HCT116 (cell line): Measurements from ENCODE around the gene PIAS2. TPM values are rescaled to one million over a fixed set of nuclear protein-coding genes. Genes with fewer than 3 reads are reported as not detected.

ENCODE experiments used
- ATAC-seq: fragments of 200-7000 bp; cut with Tn5 transposase; 2 replicates; pipeline ENCODE4 v1.9.1; 2020; ENCODE audit warnings: mild to moderate bottlenecking, moderate library complexity
- BruUV-seq: library from RNA; stranded (reverse); fragments of 400-500 nt; replicated peaks from 2 replicates; lab custom pipeline; 2021; lab: Mats Ljungman, UMichigan
- CTCF ChIA-PET: fragments of 300-600 bp; sonication (Branson Sonifier 250); formaldehyde crosslinking; loops from one replicate; lab custom pipeline; 2021; ENCODE audit warnings: antibody characterized with exemption; lab: Charles Lee
- POLR2A ChIA-PET: fragments of 300-600, 350-600 bp; sonication (Branson Sonifier 250); formaldehyde crosslinking; loops from one replicate; lab custom pipeline; 2021; ENCODE audit warnings: antibody characterized with exemption; lab: Charles Lee
- RAD21 ChIA-PET, 2 experiments: fragments of 300-600 bp; sonication (Branson Sonifier 250); formaldehyde crosslinking; loops; one replicate each; lab custom pipeline; 2023; ENCODE audit warnings: low total read pairs in 2 of 2; ENCODE audit not compliant: uncharacterized antibody in 2 of 2, unreplicated experiment in 2 of 2, low non-redundant PET in 1 of 2; lab: Charles Lee
- DNase-seq: peaks from one replicate; pipeline ENCODE4 v3.0.0-alpha.2; 2010; ENCODE audit warnings: low read depth, low spot score
- H2AFZ ChIP-seq: fragments of 200-600 bp; shearing (Covaris generic), sonication (generic); 2 replicates; pipeline ENCODE4 v1.6.1; 2017; ENCODE audit warnings: low read depth, mixed run types, mixed read lengths, antibody characterized with exemption, low read length; ENCODE audit not compliant: poor library complexity, severe bottlenecking
- H3K27ac ChIP-seq: 2 replicates; pipeline ENCODE4 v1.5.1; 2012; ENCODE audit warnings: low read depth, low read length
- H3K27me3 ChIP-seq: fragments of 200-600 bp; sonication (generic); 2 replicates; pipeline ENCODE4 v1.6.1; 2016; ENCODE audit warnings: mixed run types, low read length, mixed read lengths; ENCODE audit not compliant: insufficient read depth
- H3K36me3 ChIP-seq, 2 experiments: fragments of 200-500 bp in 1 of 2; fragments of 200-600 bp in 1 of 2; sonication (Bioruptor generic) in 1 of 2; sonication (generic) in 1 of 2; 2 replicates each; pipeline versions ENCODE4 v1.5.1 to v1.6.1; 2014 to 2016; ENCODE audit warnings: low read length in 2 of 2, inconsistent platforms in 1 of 2, mixed read lengths in 1 of 2, mixed run types in 1 of 2; ENCODE audit not compliant: insufficient read depth in 2 of 2, control insufficient read depth in 1 of 2
- H3K4me1 ChIP-seq, 2 experiments: fragments of 200-600 bp in 1 of 2; sonication (generic) in 1 of 2; 2 replicates each; pipeline versions ENCODE4 v1.5.1 to v1.6.1; 2012 to 2017; ENCODE audit warnings: low read length in 2 of 2, inconsistent platforms in 1 of 2, mild to moderate bottlenecking in 1 of 2, mixed read lengths in 1 of 2, mixed run types in 1 of 2, moderate library complexity in 1 of 2; ENCODE audit not compliant: insufficient read depth in 2 of 2, control insufficient read depth in 1 of 2
- H3K4me2 ChIP-seq: fragments of 200-600 bp; sonication (generic); 2 replicates; pipeline ENCODE4 v1.6.1; 2017; ENCODE audit warnings: mixed run types, low read length, mixed read lengths
- H3K4me3 ChIP-seq, 2 experiments: fragments of 200-600 bp in 1 of 2; sonication (generic) in 1 of 2; replicated peaks in 1 of 2; 2 replicates each; pipeline ENCODE4 v1.5.1; 2011 to 2016; ENCODE audit warnings: low read length in 2 of 2, control low read depth in 1 of 2, low read depth in 1 of 2, mild to moderate bottlenecking in 1 of 2, mixed read lengths in 1 of 2, mixed run types in 1 of 2
- H3K79me2 ChIP-seq: fragments of 200-600 bp; sonication (generic); 2 replicates; pipeline ENCODE4 v1.6.1; 2017; ENCODE audit warnings: mild to moderate bottlenecking, mixed run types, low read length, moderate library complexity, mixed read lengths; ENCODE audit not compliant: insufficient read depth
- H3K9ac ChIP-seq: fragments of 200-600 bp; sonication (generic); 2 replicates; pipeline ENCODE4 v1.6.1; 2016; ENCODE audit warnings: low read length, mixed read lengths
- H3K9me2 ChIP-seq: fragments of 200-600 bp; sonication (generic), shearing (Covaris generic); 2 replicates; pipeline ENCODE4 v1.6.1; 2017; ENCODE audit warnings: mixed run types, mild to moderate bottlenecking, moderate library complexity; ENCODE audit not compliant: insufficient read depth
- H3K9me3 ChIP-seq, 2 experiments: fragments of 200-500 bp in 1 of 2; fragments of 200-600 bp in 1 of 2; sonication (Bioruptor generic) in 1 of 2; sonication (generic) in 1 of 2; 2 replicates each; pipeline ENCODE4 v1.6.1; 2014 to 2017; ENCODE audit warnings: low read length in 2 of 2, mixed read lengths in 2 of 2, inconsistent platforms in 1 of 2, low read depth in 1 of 2, mild to moderate bottlenecking in 1 of 2, mixed run types in 1 of 2, moderate library complexity in 1 of 2; ENCODE audit not compliant: control insufficient read depth in 1 of 2, insufficient read depth in 1 of 2
- H4K20me1 ChIP-seq: fragments of 200-600 bp; sonication (generic), shearing (Covaris generic); 2 replicates; pipeline ENCODE4 v1.6.1; 2017; ENCODE audit warnings: mixed run types, mild to moderate bottlenecking, moderate library complexity; ENCODE audit not compliant: insufficient read depth
- CBX3 ChIP-seq: IDR thresholded peaks from 2 replicates; pipeline ENCODE4 v1.6.1; 2012; ENCODE audit warnings: low read depth
- CEBPB ChIP-seq: IDR thresholded peaks from 2 replicates; pipeline ENCODE4 v1.6.1; 2012; ENCODE audit warnings: low read depth
- EGR1 ChIP-seq: IDR thresholded peaks from 2 replicates; pipeline ENCODE4 v1.6.1; 2012; ENCODE audit warnings: low read depth
- ELF1 ChIP-seq: IDR thresholded peaks from 2 replicates; pipeline ENCODE4 v1.6.1; 2012; ENCODE audit warnings: low read depth, borderline replicate concordance
- EZH2 ChIP-seq: fragments of 200-600 bp; sonication (generic); IDR thresholded peaks from 2 replicates; pipeline ENCODE4 v1.6.1; 2017; ENCODE audit warnings: antibody characterized with exemption, mixed run types
- FOSL1 ChIP-seq: IDR thresholded peaks from 2 replicates; pipeline ENCODE4 v1.6.1; 2012; ENCODE audit warnings: low read depth
- MAX ChIP-seq: IDR thresholded peaks from 2 replicates; pipeline ENCODE4 v1.6.1; 2012
- POLR2A ChIP-seq: IDR thresholded peaks from 2 replicates; pipeline ENCODE4 v1.7.0; 2011; ENCODE audit warnings: borderline replicate concordance; ENCODE audit not compliant: insufficient read depth, insufficient read length; ENCODE audit errors: extremely low read depth
- POLR2AphosphoS5 ChIP-seq: IDR thresholded peaks from 2 replicates; pipeline ENCODE4 v1.6.1; 2011; ENCODE audit warnings: mild to moderate bottlenecking, low read depth, low read length, moderate library complexity
- RAD21 ChIP-seq: IDR thresholded peaks from 2 replicates; pipeline ENCODE4 v1.6.1; 2012; ENCODE audit warnings: low read depth, mild to moderate bottlenecking
- REST ChIP-seq: IDR thresholded peaks from 2 replicates; pipeline ENCODE4 v1.6.1; 2012; ENCODE audit warnings: low read depth
- SIN3A ChIP-seq: IDR thresholded peaks from 2 replicates; pipeline ENCODE4 v1.6.1; 2012; ENCODE audit warnings: low read depth
- SP1 ChIP-seq: IDR thresholded peaks from 2 replicates; pipeline ENCODE4 v1.6.1; 2012; ENCODE audit warnings: low read depth
- SRF ChIP-seq: IDR thresholded peaks from 2 replicates; pipeline ENCODE4 v1.6.1; 2012; ENCODE audit warnings: low read depth
- YY1 ChIP-seq: IDR thresholded peaks from 2 replicates; pipeline ENCODE4 v1.6.1; 2011; ENCODE audit warnings: low read length, low read depth, moderate library complexity, mild to moderate bottlenecking; ENCODE audit not compliant: insufficient replicate concordance; ENCODE audit errors: extremely low read depth
- ZFX ChIP-seq: fragments of 450-650 bp; IDR thresholded peaks from 2 replicates; pipeline ENCODE4 v1.6.1; 2017
- ZNF274 ChIP-seq: fragments of 200-500 bp; sonication (Bioruptor generic); IDR thresholded peaks from 2 replicates; pipeline ENCODE4 v1.6.1; 2014; ENCODE audit warnings: mild to moderate bottlenecking, low read depth, low read length, inconsistent platforms
- intact Hi-C: fragments of 100-400 bp; cut with micrococcal nuclease; formaldehyde crosslinking; loops from 2 replicates; pipeline ENCODE4 v1.10.0; 2022
- total RNA-seq: library from RNA; stranded (reverse); gene quantifications from one replicate; pipeline ENCODE4 v1.2.1, GENCODE V29; 2021; ENCODE audit not compliant: unreplicated experiment

The PIAS2 gene
- total RNA-seq, 1 experiment from 2014 or later, result 31.7 TPM

GRCh38 chr18:46917803-46918600 lies 695 bp upstream of the PIAS2 start:
- H3K9ac ChIP-seq, result peak overlapping the region; percentile 73
- peak; percentile 9 for TF ChIP-seq POLR2A
- TF ChIP-seq FOSL1, result no peak
- TF ChIP-seq, all 23 proteins: peak for 1
- Histone ChIP-seq H3K4me2 (peak overlapping the region; percentile 83), H2AFZ (peak overlapping the region; percentile 82), H3K4me3 (peak overlapping the region; percentile 59 to 76), H4K20me1 (no peaks in the 10 kb centered on the region), H3K4me1 (peaks cover 4 to 18% of the 10 kb centered on the region in 2 experiments; a peak in 3 of 4 replicates), H3K27me3 (no peaks in the 10 kb centered on the region), H3K9me3 (no peaks in the 10 kb centered on the region), H3K79me2 (peaks cover 38% of the 10 kb centered on the region), H3K27ac (peak overlapping the region; percentile 62), H3K36me3 (no peaks in the 10 kb centered on the region), H3K9me2 (no peaks in the 10 kb centered on the region)
- CTCF ChIA-PET, result no interaction called here
- ATAC-seq, result peak; percentile 12
- RAD21 ChIA-PET, result no interaction called here
- intact Hi-C loops, result no loop called here
- TSS peak; percentile 80 for BruUV-seq
- no peak for DNase-seq
- POLR2A ChIA-PET, result interaction anchor here (1.0 kb wide), 1 partner anchor 10 kb away, joined by 3 read pairs; no protein-coding TSS in a partner anchor

GRCh38 chr18:46916551-46917107 lies 678 bp downstream of the PIAS2 start:
- Histone ChIP-seq H3K4me2 (peak overlapping the region; percentile 83), H3K4me1 (peaks cover 4 to 18% of the 10 kb centered on the region in 2 experiments; a peak in 3 of 4 replicates), H3K9me3 (no peaks in the 10 kb centered on the region), H3K79me2 (peaks cover 52% of the 10 kb centered on the region), H3K36me3 (no peaks in the 10 kb centered on the region), H3K4me3 (peak overlapping the region; percentile 59 to 76), H2AFZ (no peak overlapping the region), H4K20me1 (no peaks in the 10 kb centered on the region), H3K27ac (peak overlapping the region; percentile 62), H3K9ac (peak overlapping the region; percentile 73), H3K9me2 (no peaks in the 10 kb centered on the region), H3K27me3 (no peaks in the 10 kb centered on the region)
- ATAC-seq (peak; percentile 39; the same call in 1 of the 2 replicates), DNase-seq (no peak)
- BruUV-seq, result no TSS peak
- CTCF ChIA-PET, result no interaction called here
- RAD21 ChIA-PET, result no interaction called here
- intact Hi-C loops, result no loop called here
- POLR2A ChIA-PET, result interaction anchor here (1.0 kb wide), 1 partner anchor 12 kb away, joined by 3 read pairs; no protein-coding TSS in a partner anchor
- no peak for TF ChIP-seq EZH2
- no peak for TF ChIP-seq RAD21
- TF ChIP-seq CEBPB, result no peak
- TF ChIP-seq CBX3, result no peak
- TF ChIP-seq SP1, result no peak
- no peak for TF ChIP-seq ZFX
- TF ChIP-seq POLR2A, result no peak
- no peak for TF ChIP-seq MAX
- no peak for TF ChIP-seq REST
- no peak for TF ChIP-seq SRF
- no peak for TF ChIP-seq ZNF274
- TF ChIP-seq EGR1, result no peak
- TF ChIP-seq YY1, result no peak
- TF ChIP-seq FOSL1, result no peak
- no peak for TF ChIP-seq ELF1
- TF ChIP-seq SIN3A, result no peak
- TF ChIP-seq POLR2AphosphoS5, result no peak
